Right lung (tissue), 5 donors: Measurements from ENCODE around the gene NBPF3. TPM values are rescaled to one million over a fixed set of nuclear protein-coding genes. Genes with fewer than 3 reads are reported as not detected.
"Not testable (repeated sequence)": the region's sequence is repeated elsewhere in the genome, so short reads cannot be mapped to it uniquely, and the experiment has no call there.

Experiments
- DNase-seq, 2 donors: peaks; one replicate each; pipeline ENCODE4 v3.0.0-alpha.2; 2013
- polyA plus RNA-seq, 5 donors: library from polyadenylated mRNA; unstranded; fragments of 120-200 nt; gene quantifications; one replicate each; pipeline versions ENCODE4 v1.2.1 to v1.2.3, GENCODE V29; 2013; ENCODE audit warnings: inconsistent platforms in 1 of 5, low replicate concordance in 1 of 5; ENCODE audit not compliant: insufficient read length in 5 of 5, insufficient read depth in 1 of 5

The NBPF3 gene
- polyA plus RNA-seq, 5 donors: 11.4 to 23.3 (median 19.2) TPM

- DNase-seq: no peak
Measured at GRCh38 chr1:21436488-21437340, 3.2 kb upstream of the NBPF3 start.

- DNase-seq: no peak
Measured at GRCh38 chr1:21437341-21437640, 2.6 kb upstream of the NBPF3 start.

- DNase-seq: not testable (repeated sequence)
Measured at GRCh38 chr1:21438646-21439312, 1.2 kb upstream of the NBPF3 start.

GRCh38 chr1:21439345-21439720, 604 bp upstream of the NBPF3 start:
- DNase-seq: no peak

GRCh38 chr1:21440630-21441125, 741 bp downstream of the NBPF3 start:
- DNase-seq: not testable (repeated sequence)

- DNase-seq: not testable (repeated sequence)
Measured at GRCh38 chr1:21446647-21447046, 6.7 kb downstream of the NBPF3 start.

GRCh38 chr1:21447311-21447710, 7.4 kb downstream of the NBPF3 start:
- DNase-seq: no peak

GRCh38 chr1:21449906-21450305, 10.0 kb downstream of the NBPF3 start:
- DNase-seq: no peak

GRCh38 chr1:21451212-21451611, 11.3 kb downstream of the NBPF3 start:
- no peak for DNase-seq

GRCh38 chr1:21451981-21452411, 12.1 kb downstream of the NBPF3 start:
- DNase-seq: no peak

- not testable (repeated sequence) for DNase-seq
Measured at GRCh38 chr1:21453964-21454614, 14.2 kb downstream of the NBPF3 start.

GRCh38 chr1:21454904-21455303, 15.0 kb downstream of the NBPF3 start:
- not testable (repeated sequence) for DNase-seq

- no peak for DNase-seq
Measured at GRCh38 chr1:21457654-21458053, 17.7 kb downstream of the NBPF3 start.

GRCh38 chr1:21465127-21465526, 25.2 kb downstream of the NBPF3 start:
- not testable (repeated sequence) for DNase-seq

- DNase-seq: not testable (repeated sequence)
Measured at GRCh38 chr1:21467946-21468345, 28.0 kb downstream of the NBPF3 start.

GRCh38 chr1:21468599-21468998, 28.7 kb downstream of the NBPF3 start:
- no peak for DNase-seq

GRCh38 chr1:21469581-21469980, 29.6 kb downstream of the NBPF3 start:
- no peak for DNase-seq

- no peak for DNase-seq
Measured at GRCh38 chr1:21472861-21473260, 32.9 kb downstream of the NBPF3 start.

- DNase-seq: no peak
Measured at GRCh38 chr1:21478356-21478755, 38.4 kb downstream of the NBPF3 start.

- DNase-seq: not testable (repeated sequence)
Measured at GRCh38 chr1:21483881-21484280, 43.9 kb downstream of the NBPF3 start.

GRCh38 chr1:21489146-21489545, 49.2 kb downstream of the NBPF3 start:
- no peak for DNase-seq

GRCh38 chr1:21490774-21491487, 51.0 kb downstream of the NBPF3 start:
- DNase-seq: no peak
